T-helper 1 cell treated with Interleukin-12 subunit alpha and Interleukin-12 subunit beta and Interleukin-4 antibody, amounts not matched to agents 30 μg/mL and 1 μg/mL, for 36 hours (primary cell): ENCODE data around the gene TBC1D4.
A peak's percentile ranks its signal among the peaks of the same experiment; 100 is the strongest.

Experiments used
- H3K27ac Mint-ChIP-seq: one replicate; pipeline ENCODE4 v1.8.0; 2021; ENCODE audit warnings: mild to moderate bottlenecking, mixed read lengths
- H3K27me3 Mint-ChIP-seq: one replicate; pipeline ENCODE4 v1.8.0; 2021; ENCODE audit warnings: low read depth, mixed read lengths
- H3K36me3 Mint-ChIP-seq: one replicate; pipeline ENCODE4 v1.8.0; 2021; ENCODE audit warnings: low read depth, mixed read lengths
- H3K4me1 Mint-ChIP-seq: one replicate; pipeline ENCODE4 v1.8.0; 2021; ENCODE audit warnings: low read depth, mixed read lengths
- H3K4me3 Mint-ChIP-seq: one replicate; pipeline ENCODE4 v1.8.0; 2021; ENCODE audit warnings: mild to moderate bottlenecking, moderate library complexity, mixed read lengths
- H3K9me3 Mint-ChIP-seq: one replicate; pipeline ENCODE4 v1.8.0; 2021; ENCODE audit warnings: mixed read lengths

The TBC1D4 gene

GRCh38 chr13:75384879-75385707 is 96.9 kb downstream of the TBC1D4 start:
- H3K9me3 Mint-ChIP-seq = no peaks in the 10 kb centered on the region
- no peaks in the 10 kb centered on the region for H3K4me1 Mint-ChIP-seq
- H3K36me3 Mint-ChIP-seq = no peaks in the 10 kb centered on the region
- H3K27ac Mint-ChIP-seq = no peak overlapping the region
- no peak overlapping the region for H3K4me3 Mint-ChIP-seq
- no peaks in the 10 kb centered on the region for H3K27me3 Mint-ChIP-seq

DNA sequence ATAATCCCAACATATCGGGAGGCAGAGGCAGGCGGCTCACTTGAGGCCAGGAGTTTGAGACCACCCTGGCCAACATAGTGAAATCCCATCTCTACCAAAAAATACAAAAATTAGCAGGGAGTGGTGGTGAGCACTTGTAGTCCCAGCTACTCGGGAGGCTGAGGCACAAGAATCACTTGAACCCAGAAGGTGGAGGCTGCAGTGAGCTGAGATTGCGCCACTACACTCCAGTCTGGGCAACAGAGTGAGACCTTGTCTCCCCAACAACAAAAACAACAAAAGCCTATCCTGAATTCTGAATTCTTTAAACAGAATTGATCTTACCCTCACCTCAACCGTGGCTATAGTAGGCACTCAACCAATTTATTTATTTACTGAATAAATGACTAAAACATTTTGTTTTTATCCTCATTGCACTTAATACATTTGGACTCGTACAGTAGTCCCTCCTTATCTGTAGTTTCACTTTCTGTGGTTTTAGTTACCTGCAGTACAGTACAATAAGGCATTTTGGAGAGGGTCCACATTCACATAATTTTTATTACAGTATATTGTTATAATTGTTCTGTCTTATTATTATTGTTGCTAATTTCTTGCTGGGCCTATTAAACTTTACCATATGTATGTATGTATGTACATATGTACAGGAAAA is 98.8 kb downstream of the TBC1D4 start:
- Mint-ChIP-seq H3K27me3 (no peaks in the 10 kb centered on the region), H3K36me3 (no peaks in the 10 kb centered on the region), H3K4me3 (no peak overlapping the region), H3K9me3 (no peaks in the 10 kb centered on the region), H3K27ac (no peak overlapping the region), H3K4me1 (no peaks in the 10 kb centered on the region)

DNA sequence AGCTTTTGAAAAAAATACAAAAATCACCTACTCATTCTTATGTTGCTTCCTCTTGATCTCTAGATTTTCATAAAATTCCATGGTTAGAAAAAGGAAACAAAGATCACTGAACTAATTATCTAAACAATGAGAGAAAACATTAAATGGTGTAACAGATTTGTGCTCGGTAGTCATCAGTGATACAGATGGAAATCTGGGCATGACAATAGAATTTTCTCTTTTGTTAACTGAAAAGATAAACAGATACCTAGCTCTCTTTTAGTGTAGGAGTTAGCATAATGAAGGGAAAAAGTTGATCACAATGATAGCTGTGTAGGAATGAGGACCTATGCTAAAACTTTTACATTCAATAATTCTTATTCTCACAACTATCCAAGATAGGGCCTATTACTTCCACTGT is 103.7 kb downstream of the TBC1D4 start:
- no peaks in the 10 kb centered on the region for H3K9me3 Mint-ChIP-seq
- H3K36me3 Mint-ChIP-seq = no peaks in the 10 kb centered on the region
- no peaks in the 10 kb centered on the region for H3K4me1 Mint-ChIP-seq
- no peak overlapping the region for H3K4me3 Mint-ChIP-seq
- H3K27ac Mint-ChIP-seq = no peak overlapping the region
- H3K27me3 Mint-ChIP-seq = no peaks in the 10 kb centered on the region

- Mint-ChIP-seq H3K4me3 (no peak overlapping the region), H3K27me3 (no peaks in the 10 kb centered on the region), H3K9me3 (no peaks in the 10 kb centered on the region), H3K4me1 (no peaks in the 10 kb centered on the region), H3K36me3 (no peaks in the 10 kb centered on the region), H3K27ac (no peak overlapping the region)
These were observed 105.1 kb downstream of the TBC1D4 start for GRCh38 chr13:75376792-75377402.

- no peaks in the 10 kb centered on the region for H3K4me1 Mint-ChIP-seq
- no peaks in the 10 kb centered on the region for H3K36me3 Mint-ChIP-seq
- no peaks in the 10 kb centered on the region for H3K27me3 Mint-ChIP-seq
- H3K4me3 Mint-ChIP-seq = no peak overlapping the region
- H3K27ac Mint-ChIP-seq = no peak overlapping the region
- H3K9me3 Mint-ChIP-seq = no peaks in the 10 kb centered on the region
These were observed 106.6 kb downstream of the TBC1D4 start for GRCh38 chr13:75375329-75375728.

GRCh38 chr13:75373988-75374387 is 108.0 kb downstream of the TBC1D4 start:
- H3K27ac Mint-ChIP-seq = no peak overlapping the region
- no peak overlapping the region for H3K4me3 Mint-ChIP-seq
- H3K9me3 Mint-ChIP-seq = no peaks in the 10 kb centered on the region
- H3K27me3 Mint-ChIP-seq = no peaks in the 10 kb centered on the region
- H3K36me3 Mint-ChIP-seq = no peaks in the 10 kb centered on the region
- no peaks in the 10 kb centered on the region for H3K4me1 Mint-ChIP-seq

- Mint-ChIP-seq H3K27me3 (no peaks in the 10 kb centered on the region), H3K4me3 (no peak overlapping the region), H3K4me1 (no peaks in the 10 kb centered on the region), H3K27ac (no peak overlapping the region), H3K36me3 (no peaks in the 10 kb centered on the region), H3K9me3 (no peaks in the 10 kb centered on the region)
These were observed 108.8 kb downstream of the TBC1D4 start for GRCh38 chr13:75372923-75373841.

DNA sequence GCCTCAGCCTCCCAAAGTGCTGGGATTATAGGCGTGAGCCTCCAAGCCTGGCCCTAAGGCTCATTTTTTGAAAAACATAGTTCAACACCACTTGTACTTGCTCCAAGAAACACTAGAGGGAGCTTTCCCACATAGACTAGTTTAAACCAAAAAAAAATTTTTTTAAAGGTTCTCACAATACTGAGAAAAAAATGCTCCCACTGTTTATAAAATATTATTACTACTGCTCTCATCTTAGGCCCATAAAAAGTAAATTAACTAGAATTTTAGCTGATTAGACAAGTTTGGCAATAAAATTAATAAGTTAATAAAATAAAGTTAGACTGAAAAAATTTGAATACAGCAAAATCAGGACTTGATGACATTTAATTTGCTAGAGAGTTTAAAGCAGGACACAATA is 109.5 kb downstream of the TBC1D4 start:
- Mint-ChIP-seq H3K36me3 (no peaks in the 10 kb centered on the region), H3K27ac (no peak overlapping the region), H3K4me3 (no peak overlapping the region), H3K4me1 (no peaks in the 10 kb centered on the region), H3K9me3 (no peaks in the 10 kb centered on the region), H3K27me3 (no peaks in the 10 kb centered on the region)

- Mint-ChIP-seq H3K4me1 (peaks cover 9% of the 10 kb centered on the region), H3K36me3 (no peaks in the 10 kb centered on the region), H3K4me3 (no peak overlapping the region), H3K27me3 (no peaks in the 10 kb centered on the region), H3K27ac (no peak overlapping the region), H3K9me3 (no peaks in the 10 kb centered on the region)
These were observed 110.8 kb downstream of the TBC1D4 start for GRCh38 chr13:75371203-75371602.

GRCh38 chr13:75370774-75371173 is 111.2 kb downstream of the TBC1D4 start:
- no peaks in the 10 kb centered on the region for H3K36me3 Mint-ChIP-seq
- no peaks in the 10 kb centered on the region for H3K27me3 Mint-ChIP-seq
- peaks cover 14% of the 10 kb centered on the region for H3K4me1 Mint-ChIP-seq
- no peaks in the 10 kb centered on the region for H3K9me3 Mint-ChIP-seq
- no peak overlapping the region for H3K4me3 Mint-ChIP-seq
- no peak overlapping the region for H3K27ac Mint-ChIP-seq

- Mint-ChIP-seq H3K27me3 (no peaks in the 10 kb centered on the region), H3K36me3 (no peaks in the 10 kb centered on the region), H3K4me1 (peaks cover 20% of the 10 kb centered on the region), H3K27ac (no peak overlapping the region), H3K4me3 (no peak overlapping the region), H3K9me3 (no peaks in the 10 kb centered on the region)
These were observed 112.0 kb downstream of the TBC1D4 start for GRCh38 chr13:75369981-75370380.

DNA sequence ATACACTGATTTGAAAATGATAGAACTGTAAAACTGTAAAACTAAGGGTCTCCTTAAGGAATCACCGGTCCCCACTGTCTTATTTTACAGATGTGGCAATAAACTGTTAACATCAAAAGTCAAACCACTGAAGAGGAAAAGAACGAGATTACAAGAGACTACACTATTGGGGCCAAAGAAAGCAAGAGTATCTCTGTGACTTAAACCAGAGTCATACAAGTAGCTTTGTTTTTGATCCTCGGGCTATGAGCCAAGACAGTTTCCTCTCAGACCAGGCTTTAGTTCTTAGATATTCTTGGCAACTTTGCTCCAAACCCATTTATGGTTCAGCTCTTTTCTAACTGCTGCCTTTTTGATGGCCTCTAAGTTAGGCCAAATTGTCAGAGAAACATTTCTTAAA is 113.8 kb downstream of the TBC1D4 start:
- Mint-ChIP-seq H3K27ac (no peak overlapping the region), H3K27me3 (no peaks in the 10 kb centered on the region), H3K9me3 (no peaks in the 10 kb centered on the region), H3K36me3 (peaks cover 3% of the 10 kb centered on the region), H3K4me1 (peaks cover 29% of the 10 kb centered on the region), H3K4me3 (no peak overlapping the region)

- Mint-ChIP-seq H3K27ac (peak overlapping the region; percentile 95), H3K4me1 (peaks cover 29% of the 10 kb centered on the region), H3K36me3 (peaks cover 3% of the 10 kb centered on the region), H3K9me3 (no peaks in the 10 kb centered on the region), H3K27me3 (no peaks in the 10 kb centered on the region), H3K4me3 (no peak overlapping the region)
These were observed 115.3 kb downstream of the TBC1D4 start for GRCh38 chr13:75366380-75367280.
